Suprapubic skin (tissue), 4 donors: ENCODE results near the gene TGOLN2. TPM values are rescaled to one million over a fixed set of nuclear protein-coding genes. Genes with fewer than 3 reads are reported as not detected.

ENCODE experiments used
- DNase-seq, 2 donors: peaks; one replicate each; pipeline ENCODE4 v3.0.0-alpha.2; 2019; ENCODE audit warnings: low spot score in 2 of 2
- H3K27ac ChIP-seq: fragments of 200-600 bp; sonication (generic); one replicate; pipeline ENCODE4 v1.5.1; 2019
- H3K27me3 ChIP-seq: fragments of 200-600 bp; sonication (generic); one replicate; pipeline ENCODE4 v1.5.1; 2019
- H3K36me3 ChIP-seq: fragments of 200-600 bp; sonication (generic); one replicate; pipeline ENCODE4 v1.5.1; 2019
- H3K4me1 ChIP-seq: fragments of 200-600 bp; sonication (generic); one replicate; pipeline ENCODE4 v1.5.1; 2019
- H3K4me3 ChIP-seq: fragments of 200-600 bp; sonication (generic); one replicate; pipeline ENCODE4 v1.5.1; 2019; ENCODE audit warnings: mild to moderate bottlenecking
- H3K9me3 ChIP-seq: fragments of 200-600 bp; sonication (generic); one replicate; pipeline ENCODE4 v1.5.1; 2019
- EP300 ChIP-seq: sonication (generic); formaldehyde crosslinking; IDR thresholded peaks from one replicate; pipeline ENCODE4 v1.6.1; 2017; ENCODE audit warnings: antibody characterized with exemption
- POLR2A ChIP-seq, 2 donors: fragments of 450-650 bp; IDR thresholded peaks; one replicate each; pipeline ENCODE4 v1.6.1; 2017; ENCODE audit warnings: antibody characterized with exemption in 2 of 2, mild to moderate bottlenecking in 2 of 2, moderate library complexity in 2 of 2
- POLR2AphosphoS5 ChIP-seq, 3 donors: sonication (generic); formaldehyde crosslinking; IDR thresholded peaks; one replicate each; pipeline ENCODE4 v1.6.1; 2017; ENCODE audit warnings: antibody characterized with exemption in 3 of 3
- WGBS: methylation state at CpG from one replicate; pipeline ENCODE4 v1.1.5; 2018; 5-methylcytosine and 5-hydroxymethylcytosine counted together
- total RNA-seq, 4 donors: library from RNA; depleted of rRNA; stranded (reverse); fragments of >200 nt; gene quantifications; one replicate each; pipeline ENCODE4 v1.1.0, GENCODE V29; 2016
- TF ChIP-seq, protein P1 (sequence below), 2 donors: fragments of 200-600 bp in 1 of 2; fragments of 450-650 bp in 1 of 2; sonication (generic) in 1 of 2; IDR thresholded peaks; one replicate each; pipeline ENCODE4 v1.5.1; 2016 to 2019; ENCODE audit warnings: antibody characterized with exemption in 2 of 2, mild to moderate bottlenecking in 1 of 2, moderate library complexity in 1 of 2

The TGOLN2 gene
- 100 to 1,000 TPM in 1 of 4 donors, 10 to 100 TPM in 3; 62.5 to 118 (median 72.0) TPM for total RNA-seq

DNA sequence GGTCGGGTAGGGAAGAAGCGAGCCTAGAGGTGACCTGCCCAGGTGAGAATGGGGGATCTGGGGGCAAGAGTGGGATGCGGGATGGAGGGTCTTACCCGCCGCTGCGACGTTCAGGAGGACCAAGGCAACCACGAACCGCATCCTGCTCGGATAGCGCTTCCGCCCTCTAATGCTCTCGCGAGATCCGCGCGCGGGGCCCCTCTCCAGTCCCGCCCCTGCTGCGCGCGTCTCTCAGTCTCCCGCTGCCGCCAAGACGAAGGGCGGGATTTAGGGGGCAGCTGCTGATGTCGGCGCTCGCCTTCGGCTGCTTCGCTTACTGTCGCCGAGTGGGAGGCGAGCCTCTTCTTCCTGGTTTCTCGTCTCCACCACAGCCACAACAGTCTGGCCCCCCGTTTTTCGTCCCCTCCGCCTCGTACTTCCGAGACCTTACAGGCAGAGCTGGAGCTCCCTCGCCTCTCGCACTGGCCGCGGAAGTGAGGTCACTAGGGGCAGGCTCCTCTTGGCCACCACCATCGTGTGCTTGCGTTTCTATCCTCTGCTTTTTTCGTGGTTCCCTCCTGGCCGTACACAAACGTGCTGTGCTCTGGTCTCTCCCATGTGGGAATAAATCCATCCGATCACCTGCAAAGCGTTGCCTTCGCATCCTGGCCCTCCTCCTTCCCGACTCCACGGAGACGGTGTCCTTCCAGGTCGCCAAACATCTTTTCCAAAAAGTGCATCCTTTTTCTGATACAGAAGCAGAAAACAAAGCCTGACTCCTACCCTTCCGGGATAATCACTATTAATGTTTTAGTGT is at the start of gene TGOLN2:
TSS of gene TGOLN2 (minus strand) at position 168 of the 796 bp plus-strand sequence. CDS start at position 141, 27 bp downstream.
- Histone ChIP-seq H3K4me3 (peak within 1 kb of the TSS; percentile 76), H3K27ac (peak within 1 kb of the TSS; percentile 99), H3K27me3 (no peaks in the 10 kb centered on the region), H3K4me1 (peaks cover 45% of the 10 kb centered on the region), H3K36me3 (peaks cover 16% of the 10 kb centered on the region), H3K9me3 (no peaks in the 10 kb centered on the region)
- WGBS: under 1% methylated on average over 30 of the region's 57 CpGs
- DNase-seq: peak; percentile 94 to 96
- no peak for TF ChIP-seq EP300
- TF ChIP-seq POLR2A (IDR thresholded peaks at IDR 0.05): peak; percentile 97 to 98
- peak; percentile 89 to 96 (median 91) for TF ChIP-seq POLR2AphosphoS5 (IDR thresholded peaks at IDR 0.05)

- no peak for TF ChIP-seq EP300
- no peak for TF ChIP-seq POLR2AphosphoS5 (IDR thresholded peaks at IDR 0.05)
- no peak for TF ChIP-seq POLR2A (IDR thresholded peaks at IDR 0.05)
- TF ChIP-seq, protein P1, sequence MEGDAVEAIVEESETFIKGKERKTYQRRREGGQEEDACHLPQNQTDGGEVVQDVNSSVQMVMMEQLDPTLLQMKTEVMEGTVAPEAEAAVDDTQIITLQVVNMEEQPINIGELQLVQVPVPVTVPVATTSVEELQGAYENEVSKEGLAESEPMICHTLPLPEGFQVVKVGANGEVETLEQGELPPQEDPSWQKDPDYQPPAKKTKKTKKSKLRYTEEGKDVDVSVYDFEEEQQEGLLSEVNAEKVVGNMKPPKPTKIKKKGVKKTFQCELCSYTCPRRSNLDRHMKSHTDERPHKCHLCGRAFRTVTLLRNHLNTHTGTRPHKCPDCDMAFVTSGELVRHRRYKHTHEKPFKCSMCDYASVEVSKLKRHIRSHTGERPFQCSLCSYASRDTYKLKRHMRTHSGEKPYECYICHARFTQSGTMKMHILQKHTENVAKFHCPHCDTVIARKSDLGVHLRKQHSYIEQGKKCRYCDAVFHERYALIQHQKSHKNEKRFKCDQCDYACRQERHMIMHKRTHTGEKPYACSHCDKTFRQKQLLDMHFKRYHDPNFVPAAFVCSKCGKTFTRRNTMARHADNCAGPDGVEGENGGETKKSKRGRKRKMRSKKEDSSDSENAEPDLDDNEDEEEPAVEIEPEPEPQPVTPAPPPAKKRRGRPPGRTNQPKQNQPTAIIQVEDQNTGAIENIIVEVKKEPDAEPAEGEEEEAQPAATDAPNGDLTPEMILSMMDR (IDR thresholded peaks at IDR 0.05): no peak
- Histone ChIP-seq H3K4me3 (no peak overlapping the region), H3K27ac (no peak overlapping the region), H3K9me3 (no peaks in the 10 kb centered on the region), H3K4me1 (peaks cover 15% of the 10 kb centered on the region), H3K27me3 (no peaks in the 10 kb centered on the region), H3K36me3 (peaks cover 45% of the 10 kb centered on the region)
- WGBS: 86% methylated on average over 11 of the region's 11 CpGs
- DNase-seq: no peak
Observed at GRCh38 chr2:85377083-85377482, 49.3 kb upstream of the TGOLN2 start.

GRCh38 chr2:85376291-85377065 is 48.7 kb upstream of the TGOLN2 start:
- peaks cover 45% of the 10 kb centered on the region for H3K36me3 ChIP-seq
- H3K27ac ChIP-seq: peak overlapping the region; percentile 32
- H3K4me3 ChIP-seq: no peak overlapping the region
- no peaks in the 10 kb centered on the region for H3K9me3 ChIP-seq
- peaks cover 15% of the 10 kb centered on the region for H3K4me1 ChIP-seq
- no peak for DNase-seq
- TF ChIP-seq POLR2AphosphoS5 (IDR thresholded peaks at IDR 0.05) (no peak), POLR2A (IDR thresholded peaks at IDR 0.05) (no peak), EP300 (no peak)
- TF ChIP-seq, protein P1 (IDR thresholded peaks at IDR 0.05): no peak
- 57% methylated on average over 3 of the region's 5 CpGs for WGBS
- no peaks in the 10 kb centered on the region for H3K27me3 ChIP-seq

DNA sequence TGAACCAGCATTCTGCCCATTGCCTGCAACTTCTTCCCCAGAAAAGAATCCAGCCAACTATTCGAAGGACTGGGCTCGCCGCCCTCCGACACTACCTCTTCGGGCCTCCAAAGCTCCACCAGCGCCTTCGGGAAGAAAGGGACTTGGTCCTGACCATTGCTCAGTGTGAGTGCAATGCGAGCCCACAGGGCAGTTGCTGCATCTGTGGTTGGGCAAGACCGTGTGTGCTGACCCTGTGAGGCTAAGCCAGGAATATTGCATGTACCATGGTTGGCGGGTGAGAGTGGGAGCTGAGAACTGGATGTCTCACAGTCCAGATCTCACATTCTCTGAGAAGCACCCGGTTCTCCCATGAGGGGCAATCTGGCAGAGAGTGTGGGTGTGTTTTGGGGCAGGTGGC is 43.3 kb upstream of the TGOLN2 start:
- no peak for DNase-seq
- no peak for TF ChIP-seq POLR2A (IDR thresholded peaks at IDR 0.05)
- TF ChIP-seq, protein P1 (IDR thresholded peaks at IDR 0.05): no peak
- TF ChIP-seq POLR2AphosphoS5 (IDR thresholded peaks at IDR 0.05): no peak
- TF ChIP-seq EP300: no peak
- no peak overlapping the region for H3K27ac ChIP-seq
- H3K36me3 ChIP-seq: peaks cover 28% of the 10 kb centered on the region
- H3K27me3 ChIP-seq: no peaks in the 10 kb centered on the region
- H3K4me3 ChIP-seq: no peak overlapping the region
- no peaks in the 10 kb centered on the region for H3K9me3 ChIP-seq
- no peaks in the 10 kb centered on the region for H3K4me1 ChIP-seq
- 93% methylated on average over 11 of the region's 11 CpGs for WGBS

DNA sequence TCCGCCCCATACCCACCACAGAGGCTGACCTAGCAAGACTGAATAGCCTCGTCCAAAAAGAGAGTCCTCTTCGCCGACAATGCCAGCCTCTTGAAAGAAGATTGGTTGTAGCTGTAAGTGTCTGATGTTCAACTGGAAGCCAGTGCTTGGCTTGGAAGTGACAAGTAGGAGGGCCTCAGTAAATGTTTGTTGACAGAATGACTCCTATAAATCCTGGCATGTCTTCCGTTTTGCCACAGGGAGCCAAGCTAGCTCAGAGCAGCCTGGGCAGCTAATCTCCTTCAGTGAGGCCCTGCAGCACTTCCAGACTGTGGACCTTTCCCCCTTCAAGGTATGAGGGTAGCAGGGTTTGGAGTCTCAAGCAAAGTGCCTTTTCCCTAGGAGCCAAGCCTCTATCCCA is 41.7 kb upstream of the TGOLN2 start:
- TF ChIP-seq POLR2A (IDR thresholded peaks at IDR 0.05) (no peak), EP300 (no peak), POLR2AphosphoS5 (IDR thresholded peaks at IDR 0.05) (no peak)
- TF ChIP-seq, protein P1 (IDR thresholded peaks at IDR 0.05): no peak
- DNase-seq: no peak
- H3K9me3 ChIP-seq: no peaks in the 10 kb centered on the region
- peaks cover 24% of the 10 kb centered on the region for H3K36me3 ChIP-seq
- 70% methylated on average over 5 of the region's 5 CpGs for WGBS
- H3K27me3 ChIP-seq: no peaks in the 10 kb centered on the region
- H3K27ac ChIP-seq: no peak overlapping the region
- no peak overlapping the region for H3K4me3 ChIP-seq
- H3K4me1 ChIP-seq: no peaks in the 10 kb centered on the region
